Stimulated activated CD4-positive, alpha-beta T cell treated with anti-CD3 and anti-CD28 coated beads, Interleukin-1b, Interleukin-23, amount 100 ng/mL, for 48 hours (primary cell): Measurements from ENCODE around the gene CYP4F12.
"Not testable (repeated sequence)": the region's sequence is repeated elsewhere in the genome, so short reads cannot be mapped to it uniquely, and the experiment has no call there.

ENCODE experiments used
- DNase-seq: peaks from one replicate; pipeline ENCODE4 v3.0.0-alpha.2; 2020

Gene CYP4F12

DNA sequence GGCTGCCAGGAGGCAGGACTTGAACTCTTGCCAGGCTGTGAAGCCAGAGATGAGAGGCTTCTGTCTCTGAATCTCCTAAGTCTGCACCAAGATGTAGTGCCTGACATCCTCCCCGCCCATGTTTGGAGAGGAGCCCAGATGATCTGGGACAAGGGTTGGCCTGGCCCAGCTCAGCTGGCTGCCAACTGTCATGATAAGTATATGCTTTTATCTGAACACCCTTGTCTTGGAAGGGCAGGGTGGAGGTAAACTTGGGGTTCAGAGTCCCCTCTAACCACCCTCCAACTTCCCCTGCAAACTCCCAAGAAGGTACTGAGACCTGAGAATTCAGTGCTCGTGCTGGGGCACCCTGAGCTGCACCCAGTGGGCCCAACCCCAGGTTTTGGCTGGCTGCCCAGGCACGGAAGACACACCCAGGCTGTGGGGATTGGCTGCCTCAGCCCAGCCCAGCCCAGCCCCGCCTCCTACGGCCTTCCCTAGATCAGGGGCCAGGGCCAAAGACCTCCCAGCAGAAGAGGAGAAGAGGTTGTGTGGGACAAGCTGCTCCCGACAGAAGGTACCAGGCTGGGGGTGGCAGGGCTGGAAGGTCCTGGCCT, at the start of gene CYP4F12:
CYP4F12 (plus strand) TSS at position 508 of the 596 bp plus-strand sequence. CDS start 443 bp downstream, outside the sequence.
- DNase-seq = peak; percentile 9

GRCh38 chr19:15623711-15624318, 49.1 kb upstream of the CYP4F12 start:
- DNase-seq = no peak

DNA sequence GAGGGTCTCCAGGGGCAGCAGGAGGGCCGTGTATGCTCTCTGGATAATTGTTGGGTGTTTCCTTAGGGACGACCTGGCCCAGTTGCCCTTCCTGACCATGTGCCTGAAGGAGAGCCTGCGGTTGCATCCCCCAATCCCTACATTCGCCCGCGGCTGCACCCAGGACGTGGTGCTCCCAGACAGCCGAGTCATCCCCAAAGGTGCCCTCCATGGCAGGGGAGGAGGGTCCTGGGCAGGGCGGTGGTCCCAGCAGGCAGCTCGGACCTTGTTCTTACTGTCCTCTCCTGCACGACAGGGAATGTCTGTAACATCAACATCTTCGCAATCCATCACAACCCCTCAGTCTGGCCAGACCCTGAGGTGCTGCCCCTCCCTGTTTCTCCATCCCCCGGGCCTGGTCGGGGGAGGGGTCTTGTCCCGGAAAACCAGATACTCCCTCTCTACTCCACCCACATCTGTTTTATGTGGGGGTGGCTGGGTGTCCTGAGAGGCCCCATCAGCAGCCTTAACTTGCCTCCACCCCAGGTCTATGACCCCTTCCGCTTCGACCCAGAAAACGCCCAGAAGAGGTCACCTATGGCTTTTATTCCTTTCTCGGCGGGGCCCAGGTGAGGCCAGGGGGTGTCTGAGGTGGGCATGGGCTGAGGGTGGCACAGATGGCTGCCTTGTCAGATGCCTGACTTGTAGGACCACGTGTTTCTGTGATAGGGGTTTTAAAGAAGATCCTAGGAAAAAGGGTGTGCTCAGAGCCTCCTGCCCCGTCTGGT, 44.5 kb upstream of the CYP4F12 start:
- no peak for DNase-seq

- DNase-seq = peak; percentile 84
Measured at GRCh38 chr19:15629003-15629880, 43.6 kb upstream of the CYP4F12 start.

- no peak for DNase-seq
Measured at GRCh38 chr19:15631817-15632216, 41.1 kb upstream of the CYP4F12 start.

GRCh38 chr19:15633082-15633835, 39.6 kb upstream of the CYP4F12 start:
- no peak for DNase-seq

- DNase-seq = no peak
Measured at GRCh38 chr19:15634105-15634504, 38.8 kb upstream of the CYP4F12 start.

- no peak for DNase-seq
Measured at GRCh38 chr19:15635016-15635805, 37.7 kb upstream of the CYP4F12 start.

DNA sequence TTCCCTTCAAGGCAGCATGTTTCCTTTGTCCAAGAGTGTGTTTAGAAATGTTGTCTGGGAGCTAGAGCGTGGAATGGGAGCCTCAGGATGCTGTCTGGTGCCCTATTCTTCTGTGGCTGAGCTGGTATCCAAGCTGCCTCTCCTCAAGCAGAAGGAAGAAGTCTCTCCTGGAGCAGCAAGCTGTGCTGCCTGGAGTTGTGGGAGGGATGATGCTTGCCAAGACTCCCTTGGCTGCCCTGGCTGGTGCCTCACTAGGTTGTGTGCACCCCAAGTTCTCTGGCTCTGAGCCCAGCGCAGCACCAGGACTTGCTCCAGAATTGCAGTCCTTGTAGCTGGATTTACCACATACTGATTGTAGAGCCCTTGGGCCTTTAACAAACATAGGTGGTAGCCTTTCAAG, 36.9 kb upstream of the CYP4F12 start:
- no peak for DNase-seq

- DNase-seq = no peak
Measured at GRCh38 chr19:15639596-15639995, 33.3 kb upstream of the CYP4F12 start.

GRCh38 chr19:15640294-15640903, 32.5 kb upstream of the CYP4F12 start, which contains the start of gene CYP4F3:
CYP4F3 (plus strand) TSS chr19:15640897; CDS start chr19:15641416, 519 bp downstream.
- DNase-seq = no peak

DNA sequence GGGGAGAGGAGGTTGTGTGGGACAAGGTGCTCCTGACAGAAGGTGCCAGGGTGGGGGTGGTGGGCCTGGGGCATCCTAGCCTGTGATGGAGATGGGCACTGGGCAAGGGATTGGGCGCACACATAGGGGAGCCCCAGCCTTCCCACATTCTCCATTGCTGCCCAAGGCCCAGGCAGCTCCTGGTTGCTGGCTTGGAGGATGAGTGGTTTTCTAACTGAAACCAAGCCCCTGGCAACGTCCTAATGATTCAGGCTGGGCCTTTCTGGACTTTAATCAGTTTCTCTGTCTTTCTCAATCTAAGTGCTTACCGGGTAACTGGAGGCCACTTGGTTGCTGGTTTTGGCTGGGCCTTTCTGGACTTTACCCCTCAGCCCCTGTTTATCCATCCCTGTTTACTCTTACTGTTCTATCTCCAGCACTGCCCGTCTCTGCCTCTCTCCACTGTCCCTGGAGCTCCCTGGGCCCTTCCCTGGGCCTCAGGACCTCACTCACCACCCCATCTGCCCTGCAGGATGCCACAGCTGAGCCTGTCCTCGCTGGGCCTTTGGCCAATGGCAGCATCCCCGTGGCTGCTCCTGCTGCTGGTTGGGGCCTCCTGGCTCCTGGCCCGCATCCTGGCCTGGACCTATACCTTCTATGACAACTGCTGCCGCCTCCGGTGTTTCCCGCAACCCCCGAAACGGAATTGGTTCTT, 31.8 kb upstream of the CYP4F12 start:
- no peak for DNase-seq

DNA sequence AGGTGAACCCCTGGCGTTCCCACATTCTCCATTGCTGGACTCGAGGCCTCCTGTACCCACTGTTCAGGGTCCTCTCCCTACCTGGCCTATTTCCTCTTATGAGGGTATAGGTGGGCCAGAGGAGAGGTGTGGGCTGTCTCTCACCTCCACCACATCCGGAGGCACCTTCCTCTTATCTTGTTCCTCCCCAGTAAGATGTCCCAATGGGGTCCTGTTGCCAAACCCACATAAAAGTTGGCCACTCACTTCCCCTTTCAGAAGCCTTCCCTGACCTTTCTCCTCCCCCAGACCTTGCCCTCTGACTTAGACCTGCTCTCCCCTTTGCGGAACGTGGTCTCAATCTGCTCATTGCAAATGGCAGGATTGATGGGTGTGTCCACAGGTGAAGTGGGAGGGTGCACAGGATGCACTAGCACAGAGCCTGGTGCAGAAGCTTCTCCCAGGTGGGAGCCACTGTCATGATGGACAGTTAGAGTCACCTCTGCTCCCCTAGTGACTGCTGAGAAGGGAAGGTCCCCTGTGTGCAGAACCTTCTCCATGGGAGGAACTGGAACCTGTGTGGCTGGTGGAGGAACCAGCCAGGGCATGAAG, 30.9 kb upstream of the CYP4F12 start:
- DNase-seq = no peak

DNA sequence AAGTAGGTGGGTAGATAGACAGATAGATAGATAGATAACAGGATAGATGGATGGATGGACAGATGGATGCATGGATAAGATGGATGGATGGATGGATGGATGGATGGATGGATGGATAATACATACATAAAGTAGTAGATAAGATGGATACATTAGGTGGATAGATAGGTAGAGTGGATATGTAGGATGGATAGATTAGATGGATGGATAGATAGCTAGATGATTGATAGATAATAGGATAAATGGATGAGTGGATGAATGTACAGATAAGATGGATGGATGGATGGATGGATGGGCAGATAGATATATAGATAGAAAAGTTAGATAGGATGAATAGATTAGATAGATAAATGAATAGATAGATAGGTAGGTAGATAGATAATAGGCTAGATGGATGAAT, 30.1 kb upstream of the CYP4F12 start:
- DNase-seq = no peak

- no peak for DNase-seq
Measured at GRCh38 chr19:15643387-15643786, 29.5 kb upstream of the CYP4F12 start.

DNA sequence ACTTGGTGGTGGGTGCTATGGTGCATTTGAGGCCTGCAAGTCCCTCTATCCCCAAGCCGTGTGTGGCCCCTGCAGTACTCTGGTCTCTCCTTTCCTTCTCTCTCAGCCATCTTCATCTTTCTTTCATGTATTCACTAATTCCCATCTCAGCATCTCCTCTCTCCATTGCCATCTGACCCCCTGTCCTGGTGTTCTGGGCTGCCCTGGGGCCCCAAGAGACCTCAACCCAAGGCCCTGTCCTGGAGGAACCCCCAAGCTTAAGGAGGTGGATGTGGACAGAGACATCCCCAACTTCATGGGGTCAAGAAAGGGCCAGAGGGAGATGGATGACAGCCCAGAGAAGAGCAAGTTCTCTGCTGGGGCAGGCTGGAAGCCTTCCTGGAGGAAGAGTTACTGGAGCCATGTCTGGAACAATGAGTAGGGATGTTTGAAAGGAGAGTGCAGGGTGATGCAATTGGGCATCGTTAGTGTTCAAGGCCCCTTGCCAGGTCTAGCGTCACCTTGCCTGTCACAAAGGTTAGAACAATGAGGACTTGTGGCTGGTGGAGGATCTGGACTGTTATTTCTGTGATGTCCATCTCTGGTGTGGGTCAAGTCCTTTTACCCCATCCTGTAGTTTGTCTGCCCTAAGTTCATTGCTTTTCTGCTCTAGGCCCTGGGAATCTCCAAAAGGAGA, 28.7 kb upstream of the CYP4F12 start:
- no peak for DNase-seq

GRCh38 chr19:15644816-15645215, 28.1 kb upstream of the CYP4F12 start:
- DNase-seq = no peak

DNA sequence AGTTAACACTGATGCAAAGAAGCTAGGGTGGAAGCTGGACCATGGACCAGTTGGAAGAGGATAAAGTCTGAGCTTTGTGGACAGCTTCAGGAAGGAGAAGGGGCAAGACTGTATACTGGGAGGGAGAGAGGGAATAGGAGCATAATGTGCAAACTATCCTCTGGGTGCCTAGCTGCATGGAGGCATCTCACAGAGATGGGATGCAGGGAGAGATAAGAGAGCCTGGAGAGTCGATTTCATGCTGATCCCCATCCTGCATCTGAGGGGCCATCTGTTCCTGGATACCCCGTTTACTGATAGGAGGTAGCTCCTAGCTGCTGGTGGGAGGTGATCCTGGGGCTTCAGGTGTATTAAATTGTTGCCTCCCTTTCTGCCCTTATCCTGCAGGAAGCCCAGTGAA, 23.4 kb upstream of the CYP4F12 start:
- no peak for DNase-seq

DNA sequence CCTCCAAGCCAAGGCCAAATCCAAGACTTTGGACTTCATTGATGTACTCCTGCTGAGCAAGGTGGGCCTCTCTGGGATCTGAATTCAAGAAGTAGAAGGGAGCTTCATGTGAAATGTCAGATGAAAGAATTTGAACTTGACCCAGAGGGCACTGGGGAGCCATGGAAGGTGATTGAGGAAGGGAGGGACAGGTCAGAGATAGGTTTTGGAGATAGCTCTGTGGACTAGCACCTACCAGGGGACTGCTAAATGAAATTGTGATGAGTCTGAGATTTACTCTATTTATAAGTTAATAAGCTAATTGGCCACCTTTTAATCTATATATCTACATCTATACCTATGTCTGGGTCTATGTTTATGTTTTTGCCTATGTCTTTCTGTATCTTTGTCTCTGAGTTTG, 22.8 kb upstream of the CYP4F12 start:
- not testable (repeated sequence) for DNase-seq
